ENCODE data around the gene COL5A1.

COL5A1 gene

GRCh38 chr9:134792627-134793026 lies 151.0 kb downstream of the COL5A1 start:
- no peak for DNase-seq (ENCODE audit: low spot score)

GRCh38 chr9:134793288-134794188 lies 151.9 kb downstream of the COL5A1 start:
- no peak for DNase-seq (ENCODE audit: low spot score)

- DNase-seq (ENCODE audit: low spot score): no peak
Observed at GRCh38 chr9:134794663-134795370, 153.2 kb downstream of the COL5A1 start.

GRCh38 chr9:134795446-134795845 lies 153.8 kb downstream of the COL5A1 start:
- DNase-seq (ENCODE audit: low spot score): no peak

GRCh38 chr9:134796882-134797281 lies 155.3 kb downstream of the COL5A1 start:
- DNase-seq (ENCODE audit: low spot score): no peak

GRCh38 chr9:134800791-134801339 lies 159.3 kb downstream of the COL5A1 start:
- no peak for DNase-seq (ENCODE audit: low spot score)

- DNase-seq (ENCODE audit: low spot score): no peak
Observed at GRCh38 chr9:134802216-134802795, 160.7 kb downstream of the COL5A1 start.

GRCh38 chr9:134804871-134805270 lies 163.3 kb downstream of the COL5A1 start:
- DNase-seq (ENCODE audit: low spot score): no peak

GRCh38 chr9:134807716-134808446 lies 166.3 kb downstream of the COL5A1 start:
- no peak for DNase-seq (ENCODE audit: low spot score)

GRCh38 chr9:134808447-134808792 lies 166.8 kb downstream of the COL5A1 start:
- no peak for DNase-seq (ENCODE audit: low spot score)

GRCh38 chr9:134809292-134809691 lies 167.7 kb downstream of the COL5A1 start:
- no peak for DNase-seq (ENCODE audit: low spot score)

- DNase-seq (ENCODE audit: low spot score): no peak
Observed at GRCh38 chr9:134809826-134810225, 168.2 kb downstream of the COL5A1 start.

GRCh38 chr9:134811079-134811672 lies 169.6 kb downstream of the COL5A1 start:
- DNase-seq (ENCODE audit: low spot score): no peak

GRCh38 chr9:134811673-134812342 lies 170.2 kb downstream of the COL5A1 start:
- no peak for DNase-seq (ENCODE audit: low spot score)

- DNase-seq (ENCODE audit: low spot score): no peak
Observed at GRCh38 chr9:134812343-134812673, 170.7 kb downstream of the COL5A1 start.

- no peak for DNase-seq (ENCODE audit: low spot score)
Observed at GRCh38 chr9:134813841-134814240, 172.2 kb downstream of the COL5A1 start.

GRCh38 chr9:134814598-134815215 lies 173.1 kb downstream of the COL5A1 start:
- no peak for DNase-seq (ENCODE audit: low spot score)

- no peak for DNase-seq (ENCODE audit: low spot score)
Observed at GRCh38 chr9:134815435-134816214, 174.0 kb downstream of the COL5A1 start.

GRCh38 chr9:134816264-134816663 lies 174.7 kb downstream of the COL5A1 start:
- no peak for DNase-seq (ENCODE audit: low spot score)

- DNase-seq (ENCODE audit: low spot score): no peak
Observed at GRCh38 chr9:134818000-134818568, 176.5 kb downstream of the COL5A1 start.
